Caco-2 (cell line): ENCODE data around the gene LY86. TPM values are rescaled to one million over a fixed set of nuclear protein-coding genes. Genes with fewer than 3 reads are reported as not detected.

ENCODE experiments used
- BruUV-seq: library from RNA; stranded (reverse); fragments of 400-500 nt; replicated peaks from 2 replicates; lab custom pipeline; 2021; lab: Mats Ljungman, UMichigan
- CTCF ChIA-PET: fragments of 300-600 bp; sonication (Branson Sonifier 250); formaldehyde crosslinking; loops from one replicate; lab custom pipeline; 2022; ENCODE audit warnings: antibody characterized with exemption; lab: Charles Lee
- POLR2A ChIA-PET: fragments of 300-600 bp; sonication (Branson Sonifier 250); formaldehyde crosslinking; loops from one replicate; lab custom pipeline; 2022; ENCODE audit warnings: antibody characterized with exemption; lab: Charles Lee
- DNase-seq, 2 experiments: peaks; one replicate each; pipeline versions ENCODE4 v3.0.0 to v3.0.0-alpha.2; 2020 to 2022
- H3K27me3 ChIP-seq: replicated peaks from 2 replicates; pipeline ENCODE4 v1.6.0; 2011; ENCODE audit warnings: low read length; ENCODE audit not compliant: control insufficient read depth, insufficient read depth
- H3K36me3 ChIP-seq: 2 replicates; pipeline ENCODE4 v1.5.1; 2011; ENCODE audit warnings: low read length; ENCODE audit not compliant: control insufficient read depth, insufficient read depth
- H3K4me1 ChIP-seq: fragments of 250-450 bp; sonication (Bioruptor Pico); 2 replicates; pipeline ENCODE4 v1.5.1; 2020; ENCODE audit warnings: mild to moderate bottlenecking
- H3K4me3 ChIP-seq: 2 replicates; pipeline ENCODE4 v1.5.1; 2011; ENCODE audit warnings: low read depth, mild to moderate bottlenecking, control low read depth, low read length
- H3K9me3 ChIP-seq: fragments of 250-450 bp; sonication (Bioruptor Pico); 2 replicates; pipeline ENCODE4 v1.5.1; 2020; ENCODE audit warnings: mild to moderate bottlenecking, moderate library complexity
- H3K27ac Mint-ChIP-seq: one replicate; pipeline ENCODE4 v1.8.0; 2022; ENCODE audit warnings: mixed read lengths; ENCODE audit not compliant: unreplicated experiment
- H3K27me3 Mint-ChIP-seq: one replicate; pipeline ENCODE4 v1.8.0; 2022; ENCODE audit warnings: mixed read lengths; ENCODE audit not compliant: insufficient read depth, unreplicated experiment
- H3K36me3 Mint-ChIP-seq: one replicate; pipeline ENCODE4 v1.8.0; 2022; ENCODE audit warnings: mild to moderate bottlenecking, mixed read lengths; ENCODE audit not compliant: insufficient read depth, unreplicated experiment
- H3K4me1 Mint-ChIP-seq: one replicate; pipeline ENCODE4 v1.8.0; 2022; ENCODE audit warnings: low read depth, mixed read lengths; ENCODE audit not compliant: unreplicated experiment
- H3K4me3 Mint-ChIP-seq: one replicate; pipeline ENCODE4 v1.8.0; 2022; ENCODE audit warnings: mild to moderate bottlenecking, moderate library complexity, mixed read lengths; ENCODE audit not compliant: unreplicated experiment
- H3K9me3 Mint-ChIP-seq: one replicate; pipeline ENCODE4 v1.8.0; 2022; ENCODE audit warnings: mixed read lengths; ENCODE audit not compliant: unreplicated experiment
- intact Hi-C: fragments of 100-400 bp; cut with micrococcal nuclease; formaldehyde crosslinking; loops from one replicate; pipeline ENCODE4 v1.10.0; 2022; ENCODE audit not compliant: unreplicated experiment
- total RNA-seq: library from RNA; stranded (reverse); gene quantifications from 2 replicates; pipeline ENCODE4 v1.2.3, GENCODE V29; 2022
- TF ChIP-seq, protein P1 (sequence below), 2 experiments: fragments of 200-600 bp in 1 of 2; IDR thresholded peaks; 1 replicate in 1 of 2; 2 replicates in 1 of 2; pipeline versions ENCODE4 v1.5.1 to v1.8.0; 2011 to 2022; ENCODE audit warnings: antibody characterized with exemption in 1 of 2, control low read depth in 1 of 2, inconsistent platforms in 1 of 2, low read depth in 1 of 2, low read length in 1 of 2, mild to moderate bottlenecking in 1 of 2, moderate library complexity in 1 of 2; ENCODE audit not compliant: insufficient read depth in 1 of 2, severe bottlenecking in 1 of 2, unreplicated experiment in 1 of 2

The LY86 gene
- total RNA-seq, 1 experiment from 2014 or later: not detected

DNA sequence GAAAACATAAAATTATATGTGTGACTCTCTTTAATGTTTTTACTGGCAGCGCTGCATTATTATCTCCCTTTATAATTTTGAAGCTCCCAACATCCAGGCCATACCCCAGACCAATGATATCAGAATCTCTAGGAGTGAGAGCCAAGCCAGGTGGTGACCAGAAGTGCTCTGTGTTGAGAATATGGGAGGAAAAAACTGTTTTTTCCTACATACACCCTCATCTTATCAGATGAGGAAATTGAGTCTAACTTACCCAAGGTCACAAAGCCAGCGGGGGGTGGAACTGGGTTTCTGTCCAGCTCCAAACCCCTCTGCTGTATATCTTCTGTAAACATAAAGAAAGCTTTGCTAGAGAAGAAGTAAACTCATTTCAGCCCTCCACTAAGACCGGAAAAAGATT, 42.5 kb downstream of the LY86 start:
- no peaks in the 10 kb centered on the region for H3K4me1 Mint-ChIP-seq
- ChIA-PET CTCF (no interaction called here), POLR2A (no interaction called here)
- DNase-seq: no peak
- peaks cover 30% of the 10 kb centered on the region for H3K27me3 Mint-ChIP-seq
- H3K27ac Mint-ChIP-seq: no peak overlapping the region
- intact Hi-C loops: no loop called here
- Histone ChIP-seq H3K27me3 (no peaks in the 10 kb centered on the region), H3K4me3 (no peak overlapping the region), H3K9me3 (no peaks in the 10 kb centered on the region), H3K4me1 (no peaks in the 10 kb centered on the region), H3K36me3 (no peaks in the 10 kb centered on the region)
- no peaks in the 10 kb centered on the region for H3K9me3 Mint-ChIP-seq
- no peaks in the 10 kb centered on the region for H3K36me3 Mint-ChIP-seq
- H3K4me3 Mint-ChIP-seq: no peak overlapping the region
- BruUV-seq: no TSS peak
- TF ChIP-seq, protein P1, sequence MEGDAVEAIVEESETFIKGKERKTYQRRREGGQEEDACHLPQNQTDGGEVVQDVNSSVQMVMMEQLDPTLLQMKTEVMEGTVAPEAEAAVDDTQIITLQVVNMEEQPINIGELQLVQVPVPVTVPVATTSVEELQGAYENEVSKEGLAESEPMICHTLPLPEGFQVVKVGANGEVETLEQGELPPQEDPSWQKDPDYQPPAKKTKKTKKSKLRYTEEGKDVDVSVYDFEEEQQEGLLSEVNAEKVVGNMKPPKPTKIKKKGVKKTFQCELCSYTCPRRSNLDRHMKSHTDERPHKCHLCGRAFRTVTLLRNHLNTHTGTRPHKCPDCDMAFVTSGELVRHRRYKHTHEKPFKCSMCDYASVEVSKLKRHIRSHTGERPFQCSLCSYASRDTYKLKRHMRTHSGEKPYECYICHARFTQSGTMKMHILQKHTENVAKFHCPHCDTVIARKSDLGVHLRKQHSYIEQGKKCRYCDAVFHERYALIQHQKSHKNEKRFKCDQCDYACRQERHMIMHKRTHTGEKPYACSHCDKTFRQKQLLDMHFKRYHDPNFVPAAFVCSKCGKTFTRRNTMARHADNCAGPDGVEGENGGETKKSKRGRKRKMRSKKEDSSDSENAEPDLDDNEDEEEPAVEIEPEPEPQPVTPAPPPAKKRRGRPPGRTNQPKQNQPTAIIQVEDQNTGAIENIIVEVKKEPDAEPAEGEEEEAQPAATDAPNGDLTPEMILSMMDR (IDR thresholded peaks at IDR 0.05; ENCODE audit: insufficient read depth in 1 of 2, low read depth in 1 of 2, low read length in 1 of 2, severe bottlenecking in 1 of 2, unreplicated experiment in 1 of 2): no peak

DNA sequence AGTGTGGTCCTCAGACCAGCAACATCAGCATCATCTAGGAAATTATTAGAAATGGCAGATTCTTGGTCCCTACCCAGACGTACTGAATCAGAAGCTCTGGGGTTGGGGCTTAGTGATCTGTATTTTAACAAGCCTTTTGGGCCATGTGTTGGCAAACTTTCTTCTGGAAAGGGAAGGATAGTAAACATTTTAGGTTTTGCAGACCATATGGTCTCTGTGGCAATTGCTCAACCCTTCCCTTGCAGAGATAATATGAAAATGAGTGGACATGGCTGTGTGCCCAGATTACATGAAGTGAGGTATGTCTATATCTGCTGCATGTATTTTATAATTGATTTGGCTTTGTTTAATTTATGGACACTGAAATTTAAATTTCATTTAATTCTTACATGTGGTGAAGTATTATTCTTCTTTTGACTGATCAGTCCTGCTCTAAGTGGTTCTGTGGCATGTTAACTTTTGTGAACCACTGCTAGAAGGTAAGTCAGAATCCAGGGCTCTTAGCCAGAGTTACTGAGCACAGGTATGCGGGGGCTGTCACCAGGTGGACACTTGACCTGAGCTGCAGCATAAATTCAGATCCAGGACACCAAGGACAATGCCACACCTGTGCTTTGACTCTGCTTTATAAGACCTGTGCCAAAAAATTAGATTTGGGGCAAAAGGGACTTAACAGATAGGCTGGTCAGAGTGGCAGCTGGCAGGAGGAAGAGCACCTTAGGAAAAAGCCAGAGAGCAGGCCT, 43.2 kb downstream of the LY86 start:
- intact Hi-C loops: no loop called here
- POLR2A ChIA-PET: no interaction called here

DNA sequence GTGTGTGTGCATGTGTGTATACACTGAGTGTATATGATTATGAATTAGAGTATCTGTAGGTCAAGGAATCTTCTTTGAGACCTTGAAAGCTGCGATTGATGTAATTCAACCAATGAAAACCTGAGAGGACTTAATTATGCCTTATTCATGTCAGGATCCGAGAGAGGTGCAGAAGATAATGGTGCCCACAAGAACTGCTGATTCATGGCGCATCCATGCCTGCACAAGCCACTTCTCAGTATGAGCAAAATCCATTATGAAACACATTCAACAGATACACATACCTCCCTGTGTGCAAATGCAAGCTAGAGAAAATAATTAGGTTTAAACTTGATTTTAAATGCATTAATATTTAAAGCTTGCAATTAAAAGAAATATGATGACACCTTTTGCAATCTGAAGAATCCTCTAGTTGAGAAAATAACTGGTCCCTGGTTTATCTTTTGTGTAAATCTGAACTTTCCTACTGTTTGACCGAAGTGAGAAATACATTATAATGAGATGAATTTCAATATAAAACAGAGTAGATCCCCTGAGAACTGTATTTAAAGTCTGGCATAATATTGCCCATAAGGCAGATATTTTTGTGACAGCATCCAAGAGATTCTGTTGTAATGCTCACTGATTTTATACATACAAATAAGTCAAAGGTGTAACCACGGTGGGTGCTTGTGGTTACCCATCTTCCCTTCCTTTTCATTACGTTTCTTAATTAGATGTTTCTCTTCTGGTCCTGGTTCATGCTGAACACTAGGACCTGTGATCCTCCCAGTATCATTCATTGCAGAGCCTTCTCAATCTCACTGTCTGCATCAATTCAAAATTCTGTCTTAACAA, 45.6 kb downstream of the LY86 start:
- H3K9me3 ChIP-seq: no peaks in the 10 kb centered on the region
- ChIA-PET CTCF (no interaction called here), POLR2A (no interaction called here)
- no peaks in the 10 kb centered on the region for H3K36me3 ChIP-seq
- H3K4me3 Mint-ChIP-seq: no peak overlapping the region
- H3K4me1 ChIP-seq: no peaks in the 10 kb centered on the region
- BruUV-seq: no TSS peak
- no peak overlapping the region for H3K4me3 ChIP-seq
- H3K36me3 Mint-ChIP-seq: no peaks in the 10 kb centered on the region
- no peak for DNase-seq
- intact Hi-C loops: no loop called here
- no peak overlapping the region for H3K27ac Mint-ChIP-seq
- H3K27me3 Mint-ChIP-seq: peaks cover 24% of the 10 kb centered on the region
- H3K27me3 ChIP-seq: no peaks in the 10 kb centered on the region
- TF ChIP-seq, protein P1 (IDR thresholded peaks at IDR 0.05; ENCODE audit: insufficient read depth in 1 of 2, low read depth in 1 of 2, low read length in 1 of 2, severe bottlenecking in 1 of 2, unreplicated experiment in 1 of 2): no peak
- H3K4me1 Mint-ChIP-seq: no peaks in the 10 kb centered on the region
- no peaks in the 10 kb centered on the region for H3K9me3 Mint-ChIP-seq

More for the DNA sequence above, 43.2 kb downstream of the LY86 start:
- H3K4me3 Mint-ChIP-seq: no peak overlapping the region
- no peaks in the 10 kb centered on the region for H3K4me1 Mint-ChIP-seq
- CTCF ChIA-PET: no interaction called here
- TF ChIP-seq, protein P1 (IDR thresholded peaks at IDR 0.05; ENCODE audit: insufficient read depth in 1 of 2, low read depth in 1 of 2, low read length in 1 of 2, severe bottlenecking in 1 of 2, unreplicated experiment in 1 of 2): no peak
- no peaks in the 10 kb centered on the region for H3K36me3 Mint-ChIP-seq
- peaks cover 32% of the 10 kb centered on the region for H3K27me3 Mint-ChIP-seq
- H3K4me1 ChIP-seq: no peaks in the 10 kb centered on the region
- no peak for DNase-seq
- no peaks in the 10 kb centered on the region for H3K27me3 ChIP-seq
- no peaks in the 10 kb centered on the region for H3K36me3 ChIP-seq
- no peak overlapping the region for H3K4me3 ChIP-seq
- no peaks in the 10 kb centered on the region for H3K9me3 ChIP-seq
- no peak overlapping the region for H3K27ac Mint-ChIP-seq
- H3K9me3 Mint-ChIP-seq: no peaks in the 10 kb centered on the region
- BruUV-seq: no TSS peak
